COLO668 (cell line): Measurements from ENCODE around the gene INPP5J.
"Not testable (repeated sequence)": the region's sequence is repeated elsewhere in the genome, so short reads cannot be mapped to it uniquely, and the experiment has no call there.

Experiments
- DNase-seq: peaks from one replicate; lab custom pipeline; 2025; ENCODE audit not compliant: unreplicated experiment; lab: John Stamatoyannopoulos, UW

INPP5J gene, protein sequence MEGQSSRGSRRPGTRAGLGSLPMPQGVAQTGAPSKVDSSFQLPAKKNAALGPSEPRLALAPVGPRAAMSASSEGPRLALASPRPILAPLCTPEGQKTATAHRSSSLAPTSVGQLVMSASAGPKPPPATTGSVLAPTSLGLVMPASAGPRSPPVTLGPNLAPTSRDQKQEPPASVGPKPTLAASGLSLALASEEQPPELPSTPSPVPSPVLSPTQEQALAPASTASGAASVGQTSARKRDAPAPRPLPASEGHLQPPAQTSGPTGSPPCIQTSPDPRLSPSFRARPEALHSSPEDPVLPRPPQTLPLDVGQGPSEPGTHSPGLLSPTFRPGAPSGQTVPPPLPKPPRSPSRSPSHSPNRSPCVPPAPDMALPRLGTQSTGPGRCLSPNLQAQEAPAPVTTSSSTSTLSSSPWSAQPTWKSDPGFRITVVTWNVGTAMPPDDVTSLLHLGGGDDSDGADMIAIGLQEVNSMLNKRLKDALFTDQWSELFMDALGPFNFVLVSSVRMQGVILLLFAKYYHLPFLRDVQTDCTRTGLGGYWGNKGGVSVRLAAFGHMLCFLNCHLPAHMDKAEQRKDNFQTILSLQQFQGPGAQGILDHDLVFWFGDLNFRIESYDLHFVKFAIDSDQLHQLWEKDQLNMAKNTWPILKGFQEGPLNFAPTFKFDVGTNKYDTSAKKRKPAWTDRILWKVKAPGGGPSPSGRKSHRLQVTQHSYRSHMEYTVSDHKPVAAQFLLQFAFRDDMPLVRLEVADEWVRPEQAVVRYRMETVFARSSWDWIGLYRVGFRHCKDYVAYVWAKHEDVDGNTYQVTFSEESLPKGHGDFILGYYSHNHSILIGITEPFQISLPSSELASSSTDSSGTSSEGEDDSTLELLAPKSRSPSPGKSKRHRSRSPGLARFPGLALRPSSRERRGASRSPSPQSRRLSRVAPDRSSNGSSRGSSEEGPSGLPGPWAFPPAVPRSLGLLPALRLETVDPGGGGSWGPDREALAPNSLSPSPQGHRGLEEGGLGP

DNA sequence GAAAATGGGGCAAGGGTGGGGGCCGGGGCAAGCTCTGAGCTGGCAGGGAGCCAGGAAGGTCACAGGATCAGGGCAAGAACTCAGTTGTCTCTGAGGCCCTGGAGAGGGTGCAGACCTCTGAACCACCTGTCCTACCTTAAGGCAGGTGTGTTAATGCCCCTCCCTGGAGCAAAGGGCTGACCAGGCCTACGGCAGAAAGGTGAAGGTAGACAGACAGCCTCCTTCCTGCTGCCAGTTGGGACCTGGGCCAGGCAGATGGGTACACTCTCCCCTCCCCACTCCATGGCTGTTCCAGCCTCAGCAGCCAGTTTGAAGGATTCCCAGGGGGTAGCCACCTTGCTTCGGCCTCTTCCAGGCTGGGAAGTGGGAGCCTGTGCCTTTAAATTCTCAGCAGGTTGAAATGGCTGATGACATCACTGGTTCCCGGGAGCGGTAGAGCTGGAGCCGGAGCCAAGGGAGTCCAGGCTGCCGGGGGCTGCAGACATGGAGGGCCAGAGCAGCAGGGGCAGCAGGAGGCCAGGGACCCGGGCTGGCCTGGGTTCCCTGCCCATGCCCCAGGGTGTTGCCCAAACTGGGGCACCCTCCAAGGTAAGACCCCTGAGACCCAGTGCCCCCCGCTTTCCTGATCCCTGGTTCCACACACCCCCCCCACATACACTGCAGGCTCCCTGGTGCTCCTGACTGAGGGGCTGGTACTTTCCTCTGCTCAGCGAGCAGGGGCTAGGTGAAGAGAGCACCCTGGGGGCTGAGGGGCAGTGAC lies at the start of gene INPP5J:
Gene INPP5J, plus strand, starts transcription at position 435 of the 760 bp plus-strand sequence. Its CDS starts 49 bp downstream, at position 484.
- DNase-seq, result peak; percentile 86

DNA sequence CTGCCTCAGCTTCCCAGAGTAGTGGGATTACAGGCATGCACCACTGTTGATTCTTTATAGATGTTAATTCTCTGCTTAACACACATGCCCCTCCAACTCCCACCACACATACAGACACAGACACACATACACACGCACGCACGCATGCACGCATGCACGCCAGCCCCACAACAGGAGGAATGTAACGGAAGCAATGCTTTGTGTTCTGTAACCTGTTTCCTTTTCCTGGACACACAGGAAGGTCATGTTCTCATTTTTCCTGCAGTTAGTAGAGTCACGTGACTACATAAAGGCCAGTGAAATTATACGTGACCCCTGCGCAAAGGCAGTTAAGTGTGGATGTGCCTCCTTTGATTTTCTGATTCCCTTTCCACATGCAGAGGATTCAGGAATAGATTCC lies 49.6 kb upstream of the INPP5J start:
- DNase-seq, result not testable (repeated sequence)

DNA sequence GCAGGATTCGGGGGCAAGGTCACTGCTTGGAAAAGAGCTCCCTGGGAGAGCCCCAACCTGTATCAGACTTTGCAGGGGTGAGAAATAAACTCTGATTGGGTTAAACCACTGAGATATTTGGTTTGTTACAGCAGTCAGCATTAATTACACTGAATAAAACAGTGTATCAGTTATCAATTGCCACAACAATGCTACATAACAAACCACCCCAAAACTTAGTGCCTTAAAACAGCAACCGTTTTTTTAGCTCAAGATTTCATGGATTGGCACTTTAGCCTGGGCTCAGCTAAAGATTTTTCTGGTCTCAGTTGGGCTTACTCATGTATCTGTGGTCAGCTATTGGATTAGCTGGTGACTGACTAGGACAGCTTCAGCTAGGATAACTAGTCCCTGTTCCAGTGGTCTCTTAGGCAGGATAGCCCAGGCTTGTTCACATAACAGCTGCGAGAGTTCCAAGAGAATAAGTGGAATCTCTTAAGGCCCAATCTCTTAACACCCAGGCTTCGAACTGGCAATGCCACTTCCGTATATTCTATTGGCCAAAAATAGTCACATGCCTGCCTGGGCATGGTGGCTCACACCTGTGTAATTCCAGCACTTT lies 49.1 kb upstream of the INPP5J start:
- DNase-seq, result not testable (repeated sequence)

DNA sequence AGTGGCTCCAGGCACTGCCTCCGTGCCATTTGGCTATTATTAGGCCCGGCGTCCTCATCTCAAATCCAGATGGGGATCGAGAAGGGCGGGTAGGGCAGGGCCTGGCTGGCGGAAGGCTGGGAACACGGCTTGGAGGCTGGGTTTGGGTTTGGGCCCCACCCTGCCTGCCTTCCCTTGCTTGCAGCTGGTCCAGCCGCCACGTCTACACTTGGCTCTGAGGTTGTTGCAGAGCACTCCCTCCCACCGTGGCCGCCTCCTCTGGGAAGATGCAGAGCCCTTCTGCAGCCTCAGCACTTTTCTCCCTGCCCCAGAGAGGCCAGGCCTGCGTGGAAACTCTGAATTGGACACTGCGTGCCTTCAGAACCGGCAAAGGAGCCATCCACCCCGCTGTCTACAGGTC lies 46.8 kb upstream of the INPP5J start:
- no peak for DNase-seq

DNA sequence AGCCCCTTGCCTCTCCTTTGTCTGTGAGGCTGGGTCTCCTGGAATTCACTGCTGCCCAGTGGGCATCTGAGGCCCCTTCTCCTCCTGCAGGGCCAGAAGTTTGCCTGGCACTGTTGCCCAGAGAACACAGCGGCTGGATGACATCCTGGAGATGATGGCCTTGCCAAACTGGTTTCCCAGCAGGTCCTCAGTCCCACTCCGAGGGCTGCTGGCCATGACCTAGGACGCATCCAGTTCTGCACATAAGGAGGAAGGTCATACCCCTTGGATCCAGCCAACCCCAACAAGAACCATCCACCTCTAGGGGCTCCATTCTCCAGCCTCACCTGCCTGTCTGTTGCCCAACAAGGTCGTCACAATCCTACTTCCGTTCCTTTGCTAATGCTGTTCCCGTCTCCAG lies 45.1 kb upstream of the INPP5J start:
- DNase-seq, result no peak

DNA sequence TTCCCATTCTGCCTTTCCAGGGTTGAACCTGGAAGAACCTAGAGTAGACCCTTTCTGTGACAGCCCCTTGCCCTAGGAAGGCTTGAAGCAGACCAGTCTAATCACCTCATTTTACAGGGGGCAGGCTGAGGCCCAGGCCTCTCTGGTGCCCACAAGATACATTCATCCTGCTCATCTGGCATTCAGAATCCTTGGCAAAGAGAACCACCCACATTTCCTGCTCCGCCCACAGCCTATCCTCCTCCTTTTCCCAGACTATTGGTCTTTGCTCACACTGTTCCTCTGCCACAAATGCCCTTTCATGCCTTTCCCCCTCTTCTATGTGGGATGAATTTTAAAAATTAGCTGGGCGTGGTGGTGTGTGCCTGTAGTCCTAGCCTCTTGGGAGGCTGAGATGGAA lies 44.4 kb upstream of the INPP5J start:
- DNase-seq, result peak; percentile 24

DNA sequence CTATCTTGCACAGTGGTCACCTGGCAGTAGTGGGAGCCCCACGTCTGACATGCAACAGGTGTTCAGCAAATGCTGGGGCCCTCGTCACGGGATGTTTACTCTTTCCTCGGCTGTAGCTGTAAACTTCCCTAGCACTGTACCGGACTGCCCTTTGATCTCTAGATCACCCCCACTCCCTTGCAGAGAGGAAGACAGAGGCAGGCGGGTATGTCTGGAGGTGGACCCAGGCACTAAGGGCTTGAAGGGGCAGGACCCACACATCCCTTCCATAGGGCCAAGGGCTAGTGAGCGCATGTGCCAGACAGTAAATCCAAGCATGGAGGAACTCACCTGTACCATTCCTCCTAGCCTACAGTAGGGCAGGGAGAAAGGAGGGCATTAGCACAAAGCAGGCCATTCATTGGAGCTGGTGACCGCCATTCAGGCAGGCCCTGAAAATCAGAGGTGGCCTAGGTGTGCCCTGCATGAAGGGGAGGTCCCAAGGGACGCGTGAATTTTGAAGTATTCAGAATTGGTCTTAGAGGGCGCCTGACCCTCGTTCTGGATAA lies 43.6 kb upstream of the INPP5J start:
- peak; percentile 77 for DNase-seq

DNA sequence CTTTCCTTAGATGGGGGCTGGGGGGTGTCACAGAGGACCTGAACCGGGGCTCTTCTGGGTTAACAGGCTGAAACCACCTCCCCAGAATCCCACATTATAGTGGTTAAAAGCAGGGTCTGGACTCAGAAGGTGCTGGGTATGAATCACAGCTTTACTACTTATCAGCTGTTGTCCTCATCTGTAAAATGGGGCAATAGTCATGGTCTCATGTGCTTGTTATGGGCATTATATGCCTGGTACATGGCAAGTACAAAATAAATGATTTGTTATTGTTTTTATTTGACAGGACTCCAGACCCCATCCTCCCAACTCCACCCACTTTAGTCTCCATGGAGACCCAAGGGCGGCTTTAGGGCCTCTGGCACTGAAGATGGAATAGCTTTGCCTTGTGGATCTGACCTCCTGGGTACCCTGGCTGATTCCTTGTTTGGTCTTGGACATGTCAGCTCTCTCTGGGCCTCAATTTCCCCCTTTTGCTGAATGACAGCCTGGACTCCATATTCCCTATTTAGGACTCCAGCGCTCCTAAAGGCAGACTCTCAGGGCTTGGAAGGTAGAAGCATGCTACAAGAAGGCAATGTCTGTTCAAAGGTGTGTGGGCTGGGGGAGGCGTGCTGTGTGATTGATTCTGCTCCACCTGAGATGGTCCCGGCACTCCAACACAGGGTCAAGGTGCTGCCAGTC lies 42.5 kb upstream of the INPP5J start:
- peak; percentile 32 for DNase-seq

DNA sequence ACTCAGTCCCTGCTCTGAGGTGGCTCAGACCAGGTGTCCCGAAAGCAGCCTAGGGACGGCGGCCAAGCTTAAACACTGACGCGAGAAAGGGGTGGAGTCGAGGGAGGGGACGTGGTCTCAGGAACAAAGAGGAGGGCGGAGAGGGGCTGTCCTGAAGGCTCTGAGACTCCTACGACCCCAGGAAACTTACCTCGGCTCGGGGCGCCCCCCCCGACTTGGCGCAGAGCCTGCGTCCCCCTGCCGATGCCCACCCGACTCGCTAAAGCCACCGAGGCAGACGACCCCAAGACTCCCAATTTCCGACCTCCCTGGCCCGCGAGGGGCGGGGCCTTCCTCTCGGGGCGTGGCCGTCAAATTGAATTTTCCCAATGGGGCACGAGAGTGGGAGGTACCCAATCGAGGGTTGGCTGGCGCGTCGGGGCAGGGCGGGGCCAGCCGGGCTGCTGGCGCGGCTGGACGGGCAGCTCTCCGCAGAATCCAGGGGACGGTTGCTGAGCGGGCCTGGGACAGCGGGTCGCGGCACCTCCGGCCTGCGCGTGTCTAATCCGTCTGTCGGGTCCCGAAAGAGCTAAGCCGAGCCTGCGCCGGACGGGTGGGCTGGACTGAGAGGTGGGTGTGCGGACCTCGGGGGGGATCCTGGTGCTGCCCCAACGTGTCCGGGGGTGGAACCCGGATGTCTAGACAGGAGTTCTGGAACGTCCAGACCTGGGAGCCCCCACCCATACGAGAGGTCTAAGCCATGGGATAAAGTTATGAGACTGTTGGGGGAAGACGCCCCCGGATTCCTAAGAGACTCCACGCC lies 41.7 kb upstream of the INPP5J start, which contains the start of gene SMTN:
Gene SMTN, plus strand, starts transcription at position 471 of the 802 bp plus-strand sequence. CDS start 1,941 bp downstream, outside the sequence.
- DNase-seq, result peak; percentile 92

DNA sequence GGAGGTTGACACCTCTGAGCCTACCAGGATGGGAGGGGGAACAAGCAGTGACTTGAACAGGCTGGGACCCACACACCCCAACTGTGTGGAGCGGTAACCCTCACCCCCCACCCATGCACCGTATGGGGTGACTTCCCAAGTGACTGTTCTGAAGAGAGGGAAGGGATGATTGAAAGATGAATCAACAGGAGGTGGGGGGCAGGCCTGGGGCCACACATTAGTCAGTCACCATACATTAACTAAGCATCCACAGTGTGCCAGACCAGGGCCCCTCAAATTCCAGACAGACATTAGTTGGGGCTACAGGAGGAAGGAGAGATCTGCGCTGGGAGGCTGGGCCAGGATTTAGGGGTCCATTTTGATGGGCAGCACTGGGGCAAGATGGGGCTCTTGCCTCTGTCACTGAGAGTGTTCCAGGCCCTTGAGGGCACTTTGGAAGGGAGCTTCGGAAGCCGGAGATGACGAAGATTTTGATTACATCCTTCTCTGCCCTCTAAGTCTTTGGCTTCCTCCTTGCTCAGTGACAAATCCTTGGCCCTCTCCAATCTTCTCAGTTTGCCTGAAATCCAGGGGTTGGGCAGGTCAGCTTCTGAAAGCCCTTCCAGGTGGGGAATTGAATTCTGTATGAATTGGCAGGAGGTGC lies 40.7 kb upstream of the INPP5J start:
- no peak for DNase-seq

DNA sequence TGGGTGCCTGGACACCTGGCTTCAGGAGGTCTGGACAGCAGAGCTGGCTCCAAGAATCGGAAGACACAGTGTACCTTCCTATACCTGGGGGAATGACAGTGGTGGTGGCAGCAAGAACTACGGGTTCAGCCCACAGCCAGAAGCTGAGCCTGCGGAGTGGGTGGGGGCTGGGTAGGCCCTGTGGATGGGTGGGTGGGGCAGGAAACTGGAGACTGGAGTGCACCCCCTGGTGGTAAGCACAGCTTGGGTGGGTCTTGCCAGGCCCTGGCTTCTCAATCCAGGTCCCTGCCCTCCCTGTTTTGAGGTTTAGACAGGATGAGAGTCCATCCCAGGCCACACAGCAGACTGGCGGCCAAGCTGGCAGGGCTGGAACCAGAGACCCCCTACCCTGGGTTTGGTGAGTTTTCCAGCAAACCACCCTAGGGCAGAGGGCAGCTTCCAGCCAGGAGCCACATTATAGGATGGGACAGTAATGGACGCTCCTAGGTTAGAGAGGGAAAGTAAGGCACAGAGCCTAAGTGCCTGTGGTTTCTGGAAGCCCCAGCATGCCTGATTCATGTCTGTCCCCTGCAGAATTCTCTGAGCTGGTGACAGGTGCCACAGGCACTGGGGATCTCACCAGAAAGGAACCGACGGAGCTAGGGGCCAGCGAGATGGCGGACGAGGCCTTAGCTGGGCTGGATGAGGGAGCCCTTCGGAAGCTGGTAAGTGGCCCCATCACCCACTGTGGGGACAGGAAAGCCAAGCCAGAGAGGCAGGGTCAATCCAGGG lies 40.0 kb upstream of the INPP5J start:
- DNase-seq, result peak; percentile 60

DNA sequence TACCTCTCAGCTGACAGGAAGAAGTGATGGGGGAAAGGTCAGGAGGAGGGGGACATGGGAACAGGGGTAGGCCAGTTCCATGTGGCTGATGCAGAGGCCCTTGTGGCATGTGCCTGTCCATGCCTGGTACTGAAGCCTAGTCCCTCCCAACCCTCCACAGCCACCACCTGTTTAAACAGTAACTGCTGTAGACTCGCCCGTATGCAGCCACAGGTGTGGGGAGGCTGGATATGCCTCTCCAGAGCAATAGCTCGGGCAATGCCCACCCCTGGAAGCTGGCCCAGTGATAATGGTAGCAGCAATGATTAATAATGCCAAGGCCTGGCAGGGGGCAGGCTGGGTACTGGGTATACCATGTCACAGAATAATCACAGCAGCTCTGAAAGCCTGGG lies 39.4 kb upstream of the INPP5J start:
- DNase-seq, result peak; percentile 81

DNA sequence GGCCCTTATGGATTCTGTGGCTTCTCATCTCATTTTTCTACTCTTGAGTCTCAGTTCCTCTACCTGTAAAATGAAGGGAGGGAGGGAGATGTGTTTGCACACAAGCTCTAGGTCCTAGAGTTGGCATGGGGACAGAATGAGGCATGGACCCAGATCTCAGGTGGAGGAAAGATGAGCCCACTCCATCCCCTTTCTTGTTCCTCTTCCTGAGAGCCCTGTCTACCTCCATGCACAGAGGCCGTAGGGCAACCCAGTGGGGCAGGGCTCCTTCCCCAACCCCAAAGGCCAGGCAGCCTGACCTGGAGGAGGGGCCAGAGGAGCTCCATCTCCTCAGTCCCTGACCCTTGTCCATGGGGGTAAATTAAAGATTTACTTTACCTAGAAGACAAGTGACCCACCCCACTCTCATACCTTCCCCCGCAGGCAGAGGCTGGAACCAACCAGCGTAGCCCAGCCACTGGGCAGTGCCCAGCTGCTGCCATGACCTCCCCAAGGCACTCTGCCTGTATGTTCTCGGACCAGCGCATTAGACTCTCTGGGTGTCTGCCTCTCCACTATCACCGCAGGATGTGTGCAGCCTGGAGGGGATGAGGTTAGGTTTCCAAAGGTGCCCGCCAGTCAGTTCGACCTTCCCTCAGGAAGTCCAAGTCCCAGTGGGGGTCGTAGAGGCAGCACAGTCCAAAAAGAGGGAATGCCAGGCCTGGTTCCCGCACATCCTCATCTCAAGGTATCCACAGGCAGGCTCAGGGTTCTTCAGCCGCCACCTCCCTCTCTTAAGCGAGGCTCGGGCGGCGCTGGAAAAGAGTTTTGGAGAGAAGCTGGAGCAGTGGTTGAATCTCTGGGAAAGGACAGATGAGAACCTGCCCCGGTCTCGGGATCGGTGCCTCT lies 38.6 kb upstream of the INPP5J start:
- DNase-seq, result no peak

DNA sequence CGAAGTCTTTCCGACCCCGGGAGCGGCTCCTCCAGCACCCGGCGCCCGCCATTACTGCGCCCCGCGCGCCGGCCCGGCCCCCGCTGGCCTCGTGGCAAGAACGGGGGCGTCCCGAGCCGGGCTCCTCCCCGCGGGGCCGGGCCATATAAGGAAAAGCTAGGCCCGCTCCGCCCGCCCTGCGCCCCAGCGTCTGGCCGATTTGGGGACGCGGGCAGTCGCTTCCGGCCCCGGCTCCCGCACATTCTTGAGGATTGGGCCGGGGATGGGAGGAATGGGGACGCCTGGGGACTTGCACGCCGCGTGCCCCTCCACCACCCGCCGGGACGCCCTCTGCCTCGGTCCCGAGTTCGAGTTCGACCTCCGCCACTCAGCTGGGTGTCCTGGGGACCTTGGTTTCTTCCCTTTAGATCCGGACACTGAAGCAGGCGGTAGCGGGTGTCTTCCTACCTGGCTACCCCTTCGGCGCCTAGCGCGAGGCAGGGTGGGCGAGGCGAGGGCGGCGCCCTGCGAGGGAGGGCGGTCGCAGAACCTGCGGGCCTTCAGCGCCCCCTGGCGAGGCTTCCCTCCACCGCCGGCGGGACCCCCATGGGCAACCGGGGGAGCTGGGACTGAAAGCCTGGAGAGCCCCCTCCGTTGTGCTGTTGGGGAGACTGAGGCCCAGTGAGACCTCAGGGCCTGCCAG lies 37.8 kb upstream of the INPP5J start:
- DNase-seq, result no peak

DNA sequence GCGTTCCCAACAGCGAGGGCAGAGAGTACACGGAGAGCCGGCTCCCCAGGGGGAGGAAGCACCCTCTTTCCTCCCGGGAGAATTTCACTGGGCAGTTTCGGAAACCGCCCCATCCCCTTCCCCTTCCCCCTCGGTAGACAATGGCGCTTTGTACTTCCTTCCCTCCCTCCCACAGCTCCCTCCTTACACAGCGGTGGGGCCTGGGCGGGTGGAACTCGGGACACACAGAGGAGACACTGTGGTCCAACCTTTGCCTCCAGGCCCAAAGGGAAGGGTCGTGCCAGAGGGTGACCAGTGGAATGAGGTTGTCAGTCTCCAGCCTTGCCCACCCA lies 37.3 kb upstream of the INPP5J start:
- no peak for DNase-seq

DNA sequence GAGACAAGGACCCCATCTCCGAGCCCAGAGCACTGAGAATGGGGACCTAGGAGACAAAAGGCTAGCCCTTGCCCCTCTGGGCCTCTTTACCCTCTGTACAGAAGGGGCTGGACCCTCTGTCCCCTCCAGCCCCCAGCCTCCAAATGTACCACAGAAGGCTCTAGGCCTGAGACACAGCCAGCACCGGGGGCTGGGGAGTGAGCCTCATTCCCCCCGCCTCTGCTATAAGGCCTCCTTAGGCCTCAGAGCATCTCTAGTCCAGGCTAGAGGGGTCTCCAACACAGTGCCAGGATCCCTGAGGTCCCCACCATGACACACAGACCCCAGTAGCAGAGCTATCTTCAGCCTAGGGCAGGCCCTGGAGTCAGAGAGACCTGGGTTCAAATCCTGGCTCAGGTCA lies 36.8 kb upstream of the INPP5J start:
- no peak for DNase-seq
